Psoas muscle (tissue), 8 donors: Measurements from ENCODE around the gene HEATR5A. TPM values are rescaled to one million over a fixed set of nuclear protein-coding genes. Genes with fewer than 3 reads are reported as not detected.
"Not testable (repeated sequence)": the region's sequence is repeated elsewhere in the genome, so short reads cannot be mapped to it uniquely, and the experiment has no call there.

Experiments
- ATAC-seq, 4 donors: fragments of 200-7000 bp; cut with Tn5 transposase; one replicate each; pipeline ENCODE4 v1.9.1; 2020; ENCODE audit warnings: moderate library complexity in 3 of 4, mild to moderate bottlenecking in 2 of 4
- DNase-seq, 2 donors: peaks; one replicate each; pipeline ENCODE4 v3.0.0-alpha.2; 2020
- H3K27ac ChIP-seq: fragments of 200-600 bp; one replicate; pipeline ENCODE4 v1.8.0; 2022
- H3K27me3 ChIP-seq, 3 donors: fragments of 200-600 bp in 1 of 3; one replicate each; pipeline versions ENCODE4 v1.6.1 to v1.8.0; 2013 to 2022; ENCODE audit warnings: low read length in 2 of 3, mild to moderate bottlenecking in 2 of 3, moderate library complexity in 1 of 3; ENCODE audit not compliant: insufficient read depth in 3 of 3
- H3K36me3 ChIP-seq, 2 donors: fragments of 200-600 bp in 1 of 2; one replicate each; pipeline versions ENCODE4 v1.6.1 to v1.8.0; 2013 to 2022; ENCODE audit warnings: low read depth in 1 of 2, mild to moderate bottlenecking in 1 of 2, moderate library complexity in 1 of 2; ENCODE audit not compliant: insufficient read depth in 1 of 2
- H3K4me1 ChIP-seq: fragments of 200-600 bp; one replicate; pipeline ENCODE4 v1.8.0; 2022
- H3K4me3 ChIP-seq: fragments of 200-600 bp; one replicate; pipeline ENCODE4 v1.8.0; 2022; ENCODE audit warnings: mild to moderate bottlenecking
- H3K9me3 ChIP-seq: fragments of 200-600 bp; one replicate; pipeline ENCODE4 v1.8.0; 2022
- WGBS, 3 donors: extraction: QIAGEN DNeasy Blood & Tissue Kit; methylation state at CpG; one replicate each; pipeline versions ENCODE4 v1.1.6 to v1.1.7; 2013; 5-methylcytosine and 5-hydroxymethylcytosine counted together
- intact Hi-C, 2 donors: fragments of 100-400 bp; cut with DNase I; formaldehyde crosslinking; loops; one replicate each; pipeline versions ENCODE4 v1.11.0 to v1.14.2; 2022
- polyA plus RNA-seq, 3 donors: library from polyadenylated mRNA; stranded (reverse); fragments of 200-250 nt; gene quantifications; one replicate each; pipeline ENCODE4 v1.2.3, GENCODE V29; 2013
- total RNA-seq, 4 donors: library from RNA; stranded (reverse); fragmentation: NEBNext Ultra II Directional in 2 of 4; extraction: Animal tissue kit (Norgen Biotek cat#: 25700) in 2 of 4; gene quantifications; one replicate each; pipeline versions ENCODE4 v1.2.1 to v1.2.4, GENCODE V29; 2021 to 2023
- TF ChIP-seq, protein P1 (sequence below): fragments of 200-600 bp; IDR thresholded peaks from one replicate; pipeline ENCODE4 v1.8.0; 2022; ENCODE audit warnings: antibody characterized with exemption
- donor health status: healthy with polysubstance abuse.
- donor health status: DM: no; HTN: no; CAD: no; lungs with moderate emphysema.
- donor health status: Bipolar disorder and iron deficiency.
- donor health status: healthy.
- donor health status: DM: yes; HTN: yes; CAD: no.
- donor health status: DM: no; HTN: no; CAD: no.
- donor health status: DM: no; HTN: no; CAD: no.
- donor health status: DM: yes; HTN: yes; CAD: no.

Gene HEATR5A
- total and polyA plus RNA-seq, 7 donors: 10.2 to 40.4 (median 21.5) TPM

- Histone ChIP-seq H3K9me3 (peaks cover 5% of the 10 kb centered on the region), H3K36me3 (no peaks in the 10 kb centered on the region), H3K4me1 (no peaks in the 10 kb centered on the region), H3K27me3 (no peaks in the 10 kb centered on the region), H3K4me3 (no peak overlapping the region), H3K27ac (no peak overlapping the region)
- DNase-seq (no peak), ATAC-seq (no peak)
- intact Hi-C loops: no loop called here
- 79 to 90% (median 90%) methylated on average over 3 of the region's 3 CpGs for WGBS, 3 donors
- TF ChIP-seq, protein P1, sequence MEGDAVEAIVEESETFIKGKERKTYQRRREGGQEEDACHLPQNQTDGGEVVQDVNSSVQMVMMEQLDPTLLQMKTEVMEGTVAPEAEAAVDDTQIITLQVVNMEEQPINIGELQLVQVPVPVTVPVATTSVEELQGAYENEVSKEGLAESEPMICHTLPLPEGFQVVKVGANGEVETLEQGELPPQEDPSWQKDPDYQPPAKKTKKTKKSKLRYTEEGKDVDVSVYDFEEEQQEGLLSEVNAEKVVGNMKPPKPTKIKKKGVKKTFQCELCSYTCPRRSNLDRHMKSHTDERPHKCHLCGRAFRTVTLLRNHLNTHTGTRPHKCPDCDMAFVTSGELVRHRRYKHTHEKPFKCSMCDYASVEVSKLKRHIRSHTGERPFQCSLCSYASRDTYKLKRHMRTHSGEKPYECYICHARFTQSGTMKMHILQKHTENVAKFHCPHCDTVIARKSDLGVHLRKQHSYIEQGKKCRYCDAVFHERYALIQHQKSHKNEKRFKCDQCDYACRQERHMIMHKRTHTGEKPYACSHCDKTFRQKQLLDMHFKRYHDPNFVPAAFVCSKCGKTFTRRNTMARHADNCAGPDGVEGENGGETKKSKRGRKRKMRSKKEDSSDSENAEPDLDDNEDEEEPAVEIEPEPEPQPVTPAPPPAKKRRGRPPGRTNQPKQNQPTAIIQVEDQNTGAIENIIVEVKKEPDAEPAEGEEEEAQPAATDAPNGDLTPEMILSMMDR: no peak
Observed at GRCh38 chr14:31280871-31281220, 139.5 kb downstream of the HEATR5A start.

- intact Hi-C loops: no loop called here
- Histone ChIP-seq H3K4me3 (no peak overlapping the region), H3K27me3 (no peaks in the 10 kb centered on the region), H3K9me3 (peaks cover 5% of the 10 kb centered on the region), H3K36me3 (no peaks in the 10 kb centered on the region), H3K27ac (no peak overlapping the region), H3K4me1 (no peaks in the 10 kb centered on the region)
- DNase-seq: no peak
- TF ChIP-seq, protein P1: no peak
- 89 to 97% (median 94%) methylated on average over 4 of the region's 4 CpGs for WGBS, 3 donors
- ATAC-seq: no peak
Observed at GRCh38 chr14:31280132-31280870, 140.0 kb downstream of the HEATR5A start.

DNA sequence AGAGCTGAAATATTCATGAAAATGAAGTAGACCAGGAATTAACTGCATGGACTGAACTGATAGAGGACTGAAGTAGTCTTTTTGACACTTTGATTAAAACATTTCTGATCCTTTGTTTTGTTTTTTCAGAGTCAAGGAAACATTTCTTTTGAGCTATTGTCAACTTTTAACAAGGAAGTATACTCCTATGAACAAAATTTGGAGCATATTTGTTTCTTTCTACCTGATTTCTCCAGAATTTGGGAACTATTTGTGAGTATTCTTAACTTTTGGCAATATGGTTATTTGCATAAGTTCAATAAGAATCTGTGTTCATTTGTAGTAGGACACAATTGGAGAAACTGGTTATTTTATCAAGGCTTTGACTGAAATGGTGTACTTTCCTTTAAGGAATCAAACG, 141.5 kb downstream of the HEATR5A start:
- DNase-seq: no peak
- no peaks in the 10 kb centered on the region for H3K4me1 ChIP-seq
- no peak overlapping the region for H3K27ac ChIP-seq
- no peaks in the 10 kb centered on the region for H3K27me3 ChIP-seq
- WGBS, 3 donors: 74 to 88% (median 78%) methylated on average over 1 of the region's 1 CpG
- intact Hi-C loops: no loop called here
- ATAC-seq: no peak
- TF ChIP-seq, protein P1: no peak
- no peaks in the 10 kb centered on the region for H3K36me3 ChIP-seq
- no peak overlapping the region for H3K4me3 ChIP-seq
- H3K9me3 ChIP-seq: peaks cover 5% of the 10 kb centered on the region

- no peaks in the 10 kb centered on the region for H3K27me3 ChIP-seq
- H3K36me3 ChIP-seq: no peaks in the 10 kb centered on the region
- H3K27ac ChIP-seq: no peak overlapping the region
- no peak for DNase-seq
- TF ChIP-seq, protein P1: no peak
- peaks cover 5% of the 10 kb centered on the region for H3K9me3 ChIP-seq
- ATAC-seq: no peak
- intact Hi-C loops: no loop called here
- 76 to 80% (median 80%) methylated on average over 1 of the region's 1 CpG for WGBS, 3 donors
- H3K4me3 ChIP-seq: no peak overlapping the region
- H3K4me1 ChIP-seq: no peaks in the 10 kb centered on the region
Observed at GRCh38 chr14:31277085-31277484, 143.3 kb downstream of the HEATR5A start.

DNA sequence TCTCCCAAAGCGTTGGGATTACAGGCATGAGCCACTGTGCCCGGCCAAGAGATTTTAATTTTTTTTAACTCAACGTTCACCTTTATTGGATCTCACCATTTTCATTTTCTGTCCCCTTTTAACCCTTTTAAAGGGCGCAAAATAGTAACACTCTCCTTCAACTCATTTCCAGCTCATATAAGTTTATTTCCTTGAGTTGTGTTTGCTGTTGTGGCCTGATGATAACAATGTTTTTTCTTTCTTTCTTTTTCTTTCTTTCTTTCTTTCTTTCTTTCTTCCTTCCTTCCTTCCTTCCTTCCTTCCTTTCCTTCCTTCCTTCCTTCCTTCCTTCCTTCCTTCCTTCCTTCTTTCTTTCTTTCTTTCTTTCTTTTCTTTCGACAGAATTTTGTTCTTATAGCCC, 143.9 kb downstream of the HEATR5A start:
- H3K36me3 ChIP-seq, H3K4me3 ChIP-seq, DNase-seq, H3K9me3 ChIP-seq, H3K4me1 ChIP-seq, ATAC-seq, intact Hi-C loops, H3K27me3 ChIP-seq, H3K27ac ChIP-seq: not testable (repeated sequence)
- 78 to 92% (median 84%) methylated on average over 5 of the region's 5 CpGs for WGBS, 3 donors
